GM18508 (cell line): ENCODE data around the gene SLC30A7.
"Not testable (repeated sequence)": the region's sequence is repeated elsewhere in the genome, so short reads cannot be mapped to it uniquely, and the experiment has no call there.

Experiments
- ATAC-seq: cut with Tn5 transposase; IDR thresholded peaks from one replicate; pipeline ENCODE4 v1.9.1; 2021; ENCODE audit warnings: moderate number of reproducible peaks; ENCODE audit not compliant: insufficient read depth, unreplicated experiment

Gene SLC30A7

DNA sequence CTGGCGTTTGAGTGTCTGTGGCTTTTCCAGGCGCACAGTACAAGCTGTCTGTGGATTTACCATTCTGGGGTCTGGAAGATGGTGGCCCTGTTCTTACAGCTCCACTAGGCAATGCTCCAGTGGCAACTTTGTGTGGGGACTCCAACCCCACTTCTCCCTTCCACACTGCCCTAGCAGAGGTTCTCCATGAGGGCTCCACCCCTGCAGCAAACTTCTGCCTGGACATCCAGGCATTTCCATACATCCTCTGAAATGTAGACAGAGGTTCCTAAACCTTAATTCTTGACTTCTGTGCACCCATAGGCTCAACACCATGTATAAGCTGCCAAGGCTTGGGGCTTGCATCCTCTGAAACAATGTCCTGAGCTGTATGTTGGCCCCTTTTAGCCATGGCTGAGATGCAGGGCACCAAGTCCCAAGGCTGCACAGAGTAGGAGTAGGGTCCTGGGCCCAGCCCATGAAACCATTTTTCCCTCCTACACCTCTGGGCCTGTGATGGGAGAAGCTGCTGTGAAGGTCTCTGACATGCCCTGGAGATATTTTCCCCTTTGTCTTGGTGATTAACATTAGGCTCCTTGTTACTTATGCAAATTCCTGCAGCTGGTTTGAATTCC is 5.9 kb upstream of the SLC30A7 start:
- ATAC-seq: not testable (repeated sequence)

DNA sequence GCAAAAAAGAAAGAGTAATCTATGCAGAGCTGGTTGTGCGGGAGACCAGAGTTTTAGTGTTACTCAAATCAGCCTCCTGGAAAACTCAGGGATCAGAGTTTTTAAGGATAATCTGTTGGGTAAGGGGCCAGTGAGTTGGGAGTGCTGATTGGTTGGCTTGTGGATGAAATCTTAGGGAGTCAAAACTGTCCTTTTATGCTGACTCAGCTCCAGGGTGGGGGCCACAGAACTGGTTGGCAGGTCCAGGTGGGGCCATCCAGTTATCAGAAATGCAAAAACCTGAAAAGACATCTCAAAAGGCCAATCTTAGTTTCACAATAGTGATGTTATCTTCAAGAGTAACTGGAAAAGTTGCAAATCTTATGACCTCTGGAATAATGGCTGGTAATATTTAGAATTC is 4.5 kb upstream of the SLC30A7 start:
- no peak for ATAC-seq

DNA sequence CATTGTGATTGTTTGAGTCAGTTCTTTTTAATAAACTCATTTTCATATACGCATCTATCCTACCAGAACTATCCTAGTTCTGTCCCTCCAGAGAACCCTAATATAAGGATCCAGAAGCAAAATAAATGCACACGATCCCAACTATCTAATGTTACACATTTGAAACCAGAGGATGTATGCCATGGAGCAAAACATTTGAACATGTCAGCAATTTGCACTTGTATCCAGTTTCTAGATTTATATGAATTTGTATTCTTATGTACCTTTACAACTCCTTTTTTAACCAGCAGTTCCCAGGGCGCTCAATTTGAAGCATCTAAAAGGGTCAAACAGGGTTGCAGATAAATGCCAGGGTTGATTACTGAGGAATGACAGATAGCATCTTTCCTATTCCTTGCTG is 3.3 kb upstream of the SLC30A7 start:
- ATAC-seq: no peak

DNA sequence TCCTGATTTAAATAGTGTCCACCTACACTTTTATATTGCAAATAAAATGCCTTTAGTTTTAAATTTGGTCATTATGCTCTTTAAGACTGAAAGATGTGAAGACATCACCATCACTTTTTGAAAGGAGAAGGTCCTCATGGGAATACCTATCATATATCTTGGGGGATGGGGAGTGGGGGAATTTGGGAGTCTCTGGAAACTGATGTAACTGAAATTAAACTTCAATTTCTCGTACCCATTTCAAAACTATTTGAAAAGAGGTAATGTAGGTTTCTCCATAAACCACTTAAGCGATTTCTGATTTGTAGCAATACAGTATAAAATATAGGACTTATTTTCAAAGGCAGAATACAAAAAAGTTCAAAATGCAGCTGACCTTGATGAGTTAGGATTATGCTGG is 2.2 kb upstream of the SLC30A7 start:
- no peak for ATAC-seq

DNA sequence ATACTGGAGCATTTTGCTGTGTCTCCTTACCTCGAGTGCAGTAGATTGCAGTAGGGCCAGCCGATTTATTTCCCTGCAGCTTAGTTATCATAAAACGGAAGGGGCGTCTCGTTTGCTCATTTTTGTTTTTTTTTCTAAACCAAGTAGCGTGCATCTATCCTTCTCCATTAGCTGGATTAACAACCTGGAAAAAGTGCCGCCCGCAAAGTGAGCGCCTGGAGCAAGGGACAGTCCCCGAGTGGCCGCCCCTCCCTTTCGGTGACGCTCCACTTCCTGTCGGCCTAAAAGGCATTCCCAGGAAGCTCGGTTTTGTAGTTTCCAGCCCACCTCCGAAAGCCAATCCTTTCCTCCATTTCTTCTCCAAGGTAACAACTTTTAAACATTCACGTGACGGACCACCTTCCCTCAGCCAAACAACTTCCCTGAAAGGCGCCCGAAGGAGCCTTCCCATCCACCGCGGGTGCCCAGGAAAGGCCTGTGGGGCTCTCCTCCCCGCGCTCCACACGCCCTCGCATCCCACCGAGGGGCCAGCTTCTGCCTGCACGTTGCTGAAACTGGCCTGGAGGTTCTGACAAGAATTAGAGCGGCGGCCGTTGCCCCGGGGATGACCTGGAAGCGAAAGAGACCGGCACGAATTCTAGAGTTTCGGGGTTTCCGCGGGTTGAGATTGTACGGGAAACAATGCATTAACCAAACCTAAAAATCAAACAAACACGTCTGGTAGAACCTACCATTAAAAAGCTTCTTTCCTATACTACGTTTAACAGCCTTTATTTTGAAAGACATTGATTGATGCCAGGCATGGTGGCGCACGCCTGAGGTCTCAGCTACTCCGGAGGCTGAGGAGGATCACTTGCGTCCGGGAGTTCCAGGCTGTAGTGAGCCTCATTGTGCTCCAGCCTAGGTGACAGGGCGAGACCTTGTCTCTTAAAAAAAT is 1.0 kb upstream of the SLC30A7 start, which contains the start of gene EXTL2:
Gene EXTL2 (minus strand): TSS at position 240 of the 937 bp plus-strand sequence. CDS start 6,085 bp downstream, outside the sequence.
- ATAC-seq: peak; percentile 32

DNA sequence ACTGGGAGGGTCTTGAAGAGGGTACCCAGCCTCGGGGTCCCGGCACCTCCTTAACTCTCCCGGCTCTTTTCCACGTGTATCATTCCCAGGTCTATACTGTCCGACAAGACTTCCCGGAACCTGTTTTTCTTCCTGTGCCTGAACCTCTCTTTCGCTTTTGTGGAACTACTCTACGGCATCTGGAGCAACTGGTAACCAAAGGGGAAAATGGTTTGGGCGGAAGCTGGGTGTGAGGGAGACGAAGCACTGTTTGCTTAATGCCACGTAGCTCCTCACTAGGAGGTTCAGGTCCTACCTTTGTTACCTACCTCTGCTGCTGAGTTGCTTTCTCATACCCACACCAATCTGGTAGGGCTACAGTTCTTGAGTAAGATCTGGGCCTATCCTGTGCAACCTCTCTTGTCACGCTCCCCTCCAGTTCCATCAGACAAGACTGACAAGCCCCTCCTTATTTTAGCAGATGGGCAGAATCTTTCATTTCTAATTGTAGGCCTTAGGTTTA is 642 bp downstream of the SLC30A7 start:
- ATAC-seq: peak; percentile 50

DNA sequence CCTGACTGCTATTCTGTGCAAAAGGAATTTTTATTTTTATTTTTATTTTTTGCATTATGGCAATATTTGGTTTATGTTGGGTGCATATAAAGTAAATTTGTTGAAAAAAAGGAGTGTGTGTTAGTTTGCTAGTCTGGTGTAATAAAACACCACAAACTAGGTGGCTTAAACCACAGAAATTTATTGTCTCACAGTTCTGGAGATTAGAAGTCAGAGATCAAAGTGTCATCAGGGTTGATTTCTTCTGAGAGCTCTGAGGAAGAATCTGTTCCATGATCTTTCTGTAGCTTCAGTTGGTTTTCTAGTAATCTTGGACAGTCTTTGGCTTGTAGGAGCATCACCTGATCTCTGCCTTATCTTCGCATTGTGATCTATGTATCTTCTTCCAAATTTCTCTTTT is 6.5 kb downstream of the SLC30A7 start:
- no peak for ATAC-seq

DNA sequence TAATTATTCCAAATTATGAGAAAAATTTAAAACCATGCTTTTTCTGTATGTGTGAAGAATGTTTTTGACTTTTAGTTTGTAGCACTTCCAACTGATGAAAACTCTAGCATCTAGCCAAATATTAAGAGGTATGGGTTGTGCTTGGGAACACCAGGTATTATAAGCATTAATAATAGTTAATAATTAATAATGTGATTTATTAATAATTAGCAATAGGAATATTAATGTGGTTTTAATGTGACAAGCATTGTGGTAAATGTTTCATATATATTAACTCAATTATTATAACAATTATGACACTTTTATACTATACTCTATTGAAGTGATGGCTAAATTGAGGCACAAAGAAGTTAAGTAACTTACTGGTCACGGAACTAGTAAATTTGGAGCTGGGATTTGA is 7.9 kb downstream of the SLC30A7 start:
- no peak for ATAC-seq

DNA sequence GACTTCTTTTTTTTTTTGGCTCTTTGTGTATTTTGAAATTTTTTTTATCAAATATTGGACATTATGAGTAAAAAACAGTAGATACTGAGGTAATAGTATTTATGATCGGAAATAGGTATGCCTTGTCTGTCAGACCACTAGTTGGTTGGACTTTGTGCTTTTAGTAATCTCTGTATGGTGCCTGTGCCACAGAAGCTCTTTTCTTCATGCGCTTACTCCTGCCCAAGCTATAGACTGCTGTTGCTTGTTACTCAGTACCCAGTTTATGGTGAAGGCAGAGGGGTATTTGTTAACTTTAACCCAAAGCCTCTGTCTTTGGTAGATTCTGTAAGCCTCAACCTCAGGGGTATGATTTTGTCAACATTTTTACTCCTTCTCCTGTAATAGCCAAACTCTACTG is 8.6 kb downstream of the SLC30A7 start:
- ATAC-seq: no peak

DNA sequence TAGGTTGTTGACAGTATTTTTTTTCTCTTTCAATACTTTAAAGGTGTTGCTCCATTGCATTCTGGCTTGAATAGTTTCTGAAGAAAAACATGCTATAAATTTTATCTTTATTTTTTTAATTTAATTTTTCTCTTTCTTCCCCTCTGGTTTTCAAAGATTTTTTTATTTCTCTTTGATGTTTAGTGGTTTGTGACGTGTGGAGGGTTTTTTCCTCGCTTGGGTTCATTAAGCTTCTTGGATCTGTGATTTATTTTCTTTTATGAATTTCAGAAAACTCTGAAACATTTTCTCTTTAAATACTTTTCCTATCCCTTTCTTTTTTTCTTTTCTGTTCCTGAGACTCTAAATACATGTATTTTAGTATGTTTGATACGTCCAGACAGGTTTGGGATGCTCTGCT is 9.3 kb downstream of the SLC30A7 start:
- no peak for ATAC-seq

DNA sequence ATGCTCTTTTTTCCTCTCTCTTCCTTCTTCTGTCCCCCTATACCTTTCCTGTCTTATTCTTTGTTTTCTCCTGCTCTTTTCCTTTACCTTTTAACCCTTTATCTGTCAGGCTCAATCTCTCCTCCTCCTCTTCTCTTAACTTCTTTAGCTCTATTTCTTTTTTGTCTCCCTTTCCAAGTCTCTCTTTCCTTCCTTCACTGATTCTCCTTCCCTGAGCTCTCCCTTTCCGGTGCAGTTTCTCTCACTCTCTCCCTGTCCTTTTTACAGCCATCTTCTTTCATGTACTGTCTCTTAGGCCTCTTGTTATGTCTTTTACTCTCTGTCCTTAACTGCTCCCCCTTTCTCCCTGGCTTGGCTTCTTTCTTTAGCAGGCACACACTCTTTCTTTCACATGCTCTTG is 12.0 kb downstream of the SLC30A7 start:
- ATAC-seq: no peak

DNA sequence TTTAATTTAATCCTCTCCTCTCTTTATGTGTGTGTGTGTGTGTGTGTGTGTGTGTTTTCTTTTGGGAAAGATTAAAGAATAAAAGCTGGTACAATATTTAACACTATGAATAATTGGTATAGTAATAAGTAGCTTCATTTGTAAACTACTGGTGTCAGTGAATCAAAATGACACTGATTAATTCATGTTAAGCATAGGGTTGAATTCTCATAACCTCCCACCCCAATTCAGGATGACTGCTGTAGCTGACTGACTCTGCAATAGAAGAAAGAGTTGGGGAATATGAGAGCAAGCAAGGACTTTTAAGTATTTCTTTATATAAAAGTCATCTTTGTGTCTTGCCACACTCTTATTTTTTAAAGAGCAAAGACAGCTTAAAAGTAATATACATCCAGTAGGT is 13.1 kb downstream of the SLC30A7 start:
- ATAC-seq: no peak

DNA sequence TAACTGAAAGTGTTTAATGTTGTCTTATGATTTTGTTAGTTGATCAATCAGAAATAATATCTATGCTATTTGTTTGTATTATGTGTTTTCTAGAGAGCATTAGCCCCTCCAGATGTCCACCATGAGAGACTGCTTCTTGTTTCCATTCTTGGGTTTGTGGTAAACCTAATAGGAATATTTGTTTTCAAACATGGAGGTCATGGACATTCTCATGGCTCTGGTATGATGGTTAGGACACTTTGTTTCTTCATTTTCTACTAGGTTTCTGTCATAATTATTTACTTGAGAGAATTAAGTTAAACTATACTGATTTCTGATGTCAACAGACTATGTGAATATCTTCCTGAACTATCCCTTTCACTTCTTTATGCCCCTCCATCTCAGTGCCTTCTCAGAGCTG is 16.1 kb downstream of the SLC30A7 start:
- no peak for ATAC-seq

DNA sequence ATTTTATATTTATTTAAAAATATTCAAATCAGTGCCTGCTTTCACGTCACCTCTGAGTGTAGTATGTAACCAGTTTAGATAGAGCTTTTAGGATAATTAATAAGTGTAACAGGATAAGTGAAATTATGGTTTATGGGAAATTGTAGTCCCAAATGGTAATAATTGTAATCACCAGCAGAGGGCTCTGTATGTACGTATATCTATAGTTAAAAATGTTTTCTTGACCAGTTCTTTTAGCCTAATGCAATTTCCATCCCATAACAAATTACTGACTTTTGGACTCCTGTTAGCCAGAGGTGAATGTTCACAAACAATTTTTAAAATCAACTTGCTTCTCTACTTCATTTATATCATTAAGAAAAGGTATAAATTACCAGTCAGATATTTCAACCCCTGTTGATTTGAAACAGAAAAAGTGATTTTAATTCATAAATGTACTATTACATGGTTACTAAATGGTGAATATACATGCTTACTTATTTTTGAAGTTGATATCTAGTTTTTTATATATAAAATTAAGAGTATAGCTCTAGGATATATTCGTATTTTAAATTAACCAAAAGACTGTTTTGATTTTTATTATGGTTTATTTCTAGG is 25.3 kb downstream of the SLC30A7 start:
- no peak for ATAC-seq

DNA sequence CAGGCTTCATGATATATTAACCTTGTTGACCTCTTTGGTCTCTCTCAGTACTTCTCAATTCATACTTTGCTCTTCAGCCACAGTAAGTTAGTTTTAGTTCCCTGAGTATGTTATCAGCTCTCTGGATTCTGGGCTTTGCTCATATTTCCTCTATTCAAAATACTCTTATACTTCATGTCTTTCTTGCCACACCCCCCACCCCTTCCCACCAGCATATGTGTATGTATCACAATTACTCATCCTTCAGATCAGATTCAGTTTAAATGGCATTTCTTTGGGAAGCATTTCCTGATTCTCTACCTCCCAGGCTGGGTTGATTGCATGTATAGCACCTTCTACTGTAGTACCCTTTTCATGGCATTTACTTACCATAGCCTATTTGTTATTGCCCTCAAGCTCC is 28.3 kb downstream of the SLC30A7 start:
- no peak for ATAC-seq

DNA sequence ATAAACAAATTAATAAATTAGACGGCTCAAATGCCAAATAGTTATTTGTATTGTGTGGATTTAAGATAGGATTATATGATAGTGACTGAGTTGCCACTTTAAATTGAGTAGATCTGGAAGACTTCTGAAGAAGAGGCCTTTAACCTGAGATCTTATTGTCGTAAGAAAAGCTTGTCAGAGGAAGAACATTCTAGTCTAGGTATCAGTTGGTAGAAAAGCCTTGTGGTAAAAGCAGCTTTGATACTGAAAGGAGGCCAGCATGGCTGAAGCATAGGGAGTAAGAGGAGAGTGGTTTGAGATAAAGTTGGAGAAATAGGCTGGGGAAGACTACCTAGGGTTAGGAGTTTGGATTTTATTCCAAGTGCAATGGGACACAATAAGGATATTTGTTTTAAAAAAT is 29.1 kb downstream of the SLC30A7 start:
- no peak for ATAC-seq

DNA sequence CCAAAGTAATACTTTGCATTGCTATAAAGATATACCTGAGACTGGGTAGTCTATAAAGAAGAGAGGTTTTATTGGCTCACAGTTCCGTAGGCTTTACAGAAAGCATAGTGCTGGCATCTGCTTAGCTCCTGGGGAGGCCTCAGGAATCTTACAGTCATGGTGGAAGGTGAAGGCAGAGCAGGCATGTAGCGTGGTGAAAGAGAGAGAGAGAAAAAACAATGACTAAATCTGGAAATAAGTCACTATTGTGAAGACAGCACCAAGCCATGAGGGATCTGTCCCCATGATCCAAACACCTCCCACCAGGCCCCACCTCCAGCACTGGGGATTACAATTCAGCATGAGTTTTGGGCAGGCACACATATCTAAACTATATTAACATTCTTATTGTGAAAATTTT is 30.4 kb downstream of the SLC30A7 start:
- no peak for ATAC-seq

DNA sequence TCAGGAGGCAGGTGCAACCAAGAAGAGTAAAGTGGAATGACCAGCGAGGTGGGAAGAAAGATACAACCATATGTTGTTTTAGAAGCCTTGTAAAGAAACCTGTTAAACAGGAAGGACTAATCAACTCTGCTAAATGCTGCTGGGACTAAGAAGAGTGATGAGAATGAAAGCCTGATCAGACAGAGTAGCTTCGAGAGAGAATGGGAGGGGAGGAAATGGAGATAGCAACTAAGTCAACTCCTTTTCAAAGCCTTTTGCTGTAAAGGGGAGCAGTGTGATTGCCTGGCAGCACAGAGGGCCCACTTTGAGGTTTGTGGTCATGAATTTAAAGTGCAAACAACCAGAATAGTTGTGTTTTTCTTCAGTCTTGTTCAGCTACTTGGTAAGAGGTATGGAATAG is 31.4 kb downstream of the SLC30A7 start:
- no peak for ATAC-seq

DNA sequence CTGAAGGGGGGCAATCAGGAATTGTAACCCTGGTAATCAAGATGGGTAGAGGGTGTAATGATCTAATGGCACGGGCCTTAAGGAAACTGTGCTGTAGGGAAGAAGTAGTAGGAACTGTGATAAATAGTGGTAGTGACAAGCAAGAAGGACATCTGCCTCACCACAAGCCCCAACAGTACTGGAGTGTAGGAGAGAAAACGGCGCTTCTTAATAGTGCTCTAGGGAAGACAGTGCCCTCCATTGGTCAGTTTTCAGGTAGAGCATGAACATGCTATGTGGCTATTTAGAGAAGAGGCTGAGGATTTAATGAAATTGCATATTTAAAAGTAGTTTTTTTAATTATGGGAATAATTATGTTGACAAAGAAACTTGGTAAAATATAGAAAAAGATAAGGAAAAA is 32.2 kb downstream of the SLC30A7 start:
- ATAC-seq: no peak

DNA sequence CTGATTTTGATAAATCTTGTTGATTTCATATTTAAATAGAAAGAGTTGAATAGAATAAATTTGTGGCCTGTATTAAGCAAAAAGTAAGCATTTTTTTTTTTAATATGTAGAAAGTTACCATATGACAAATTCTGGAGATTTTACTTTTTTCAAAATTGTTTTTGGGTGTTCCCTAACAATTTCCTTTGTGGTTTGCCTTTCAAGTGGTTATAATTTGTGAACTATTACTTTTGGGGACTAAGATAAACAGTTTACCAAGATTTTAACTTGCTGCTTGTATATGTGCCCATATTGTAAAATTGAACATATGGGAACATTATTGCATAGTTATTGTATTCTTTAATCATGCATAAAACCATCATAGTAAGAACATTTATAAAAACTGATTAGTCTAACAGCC is 34.6 kb downstream of the SLC30A7 start:
- no peak for ATAC-seq

DNA sequence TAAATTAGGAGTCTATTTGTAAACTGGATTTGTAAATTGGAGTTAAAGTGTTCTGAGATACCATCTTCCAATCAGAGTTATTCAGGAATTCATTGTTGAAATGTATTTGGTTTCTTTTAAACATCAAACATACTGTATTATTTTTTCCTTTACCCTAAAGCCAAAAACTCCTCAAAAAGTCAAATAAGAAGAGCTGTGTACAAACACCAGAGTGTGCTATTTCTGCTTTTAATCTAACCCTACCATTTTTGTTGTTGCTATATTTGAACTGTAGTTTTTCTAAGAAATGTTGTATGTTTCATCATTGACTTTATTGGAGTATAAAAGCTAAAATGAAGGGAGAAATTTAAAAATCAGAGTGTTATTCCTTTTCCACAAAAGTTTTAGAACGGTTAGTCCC is 35.8 kb downstream of the SLC30A7 start:
- no peak for ATAC-seq
